GM18868 (cell line): ENCODE results near the gene PPME1.

Experiments
- ATAC-seq: cut with Tn5 transposase; IDR thresholded peaks from one replicate; pipeline ENCODE4 v1.9.1; 2021; ENCODE audit warnings: mild to moderate bottlenecking, moderate library complexity; ENCODE audit not compliant: unreplicated experiment

The PPME1 gene

GRCh38 chr11:74157169-74157568, 13.9 kb upstream of the PPME1 start:
- no peak for ATAC-seq

- ATAC-seq: no peak
Observed at GRCh38 chr11:74159642-74160041, 11.4 kb upstream of the PPME1 start.

DNA sequence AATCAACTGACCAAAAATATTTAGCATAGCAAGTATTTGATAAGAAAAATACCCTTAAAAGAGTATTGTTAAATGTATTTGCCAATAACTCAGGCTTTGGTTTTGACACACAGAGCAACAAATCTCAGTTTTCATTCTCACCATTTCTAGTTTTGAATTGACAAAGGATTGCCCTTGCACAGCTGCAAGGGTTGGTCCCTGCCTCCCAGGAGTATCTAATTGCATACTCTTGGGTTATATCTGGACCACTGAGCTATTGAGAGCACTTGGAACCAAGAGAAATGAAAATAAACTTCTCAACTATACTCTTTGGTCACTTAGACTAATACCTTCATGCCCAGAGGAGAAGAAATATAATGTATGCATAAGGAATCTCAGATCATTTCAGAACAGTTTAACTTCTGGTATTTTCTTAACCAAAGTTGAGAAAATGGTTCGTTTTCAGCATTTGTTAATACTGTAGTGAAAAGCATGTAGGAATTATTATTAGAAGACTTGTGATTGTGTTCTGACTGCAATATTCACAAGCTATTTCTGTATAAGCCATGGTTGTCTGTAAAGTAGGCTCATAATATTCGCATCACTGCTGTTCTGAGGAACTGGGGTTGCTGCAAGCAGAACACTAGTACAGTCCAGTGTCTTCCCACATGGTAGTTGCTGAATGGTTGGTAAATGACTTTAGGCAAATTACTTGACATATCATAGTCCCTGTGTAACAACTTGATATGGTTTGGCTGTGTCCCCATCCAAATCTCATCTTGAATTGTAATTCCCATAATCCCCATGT, 8.2 kb upstream of the PPME1 start:
- ATAC-seq: peak; percentile 60

DNA sequence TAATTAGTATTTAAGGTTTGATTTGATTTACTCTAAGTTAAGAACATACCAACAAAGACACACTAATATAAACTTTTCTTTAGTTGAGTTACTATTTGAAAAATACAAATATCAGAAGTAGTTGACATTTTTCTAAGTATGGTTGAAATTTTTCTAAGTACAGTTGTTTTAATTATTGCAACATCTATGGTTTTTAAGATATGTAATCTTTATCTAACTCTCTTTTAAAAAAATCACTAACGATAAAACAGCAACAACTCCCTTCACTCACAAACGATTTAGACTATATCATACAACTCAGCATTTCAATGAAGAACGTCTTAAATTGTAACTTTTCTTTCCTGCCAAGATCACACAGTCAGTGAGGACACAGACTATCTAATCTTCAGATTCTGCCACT, 2.3 kb upstream of the PPME1 start:
- no peak for ATAC-seq

GRCh38 chr11:74169738-74170458, 1.2 kb upstream of the PPME1 start:
- no peak for ATAC-seq

DNA sequence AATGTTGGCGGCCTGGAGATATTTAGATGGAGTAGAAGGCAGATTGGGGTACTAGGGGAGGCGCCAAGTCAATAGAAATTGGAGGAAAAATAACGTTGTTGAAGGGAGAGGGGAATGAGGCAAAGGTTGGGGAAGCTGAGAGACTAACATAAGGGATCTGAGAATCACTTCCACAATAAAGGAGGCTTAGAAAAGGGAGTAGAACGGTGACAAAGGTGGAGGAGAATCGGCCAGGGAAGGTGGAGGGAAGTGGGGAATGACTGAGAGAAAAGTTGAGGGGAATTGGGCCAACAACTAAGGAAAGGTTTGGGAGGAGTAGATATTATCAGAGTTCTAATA, 510 bp downstream of the PPME1 start:
- no peak for ATAC-seq

DNA sequence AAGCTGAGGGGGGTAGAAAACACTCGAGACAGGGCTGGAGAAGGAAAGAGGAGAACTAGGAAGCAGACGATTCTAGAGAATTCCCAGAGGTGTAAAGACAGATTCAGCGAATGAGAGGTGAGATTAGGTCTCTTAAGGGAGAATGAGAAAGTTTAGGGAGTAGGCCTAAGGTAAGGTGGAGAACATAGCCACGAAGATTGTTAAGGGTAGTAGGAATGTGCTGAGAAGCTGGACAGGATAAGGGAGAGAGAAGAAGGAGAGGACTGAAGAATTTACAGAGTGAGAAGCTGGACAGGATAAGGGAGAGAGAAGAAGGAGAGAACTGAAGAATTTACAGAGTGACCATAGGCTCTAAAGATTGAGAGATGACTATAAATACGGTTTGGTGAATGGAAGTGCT, 908 bp downstream of the PPME1 start:
- no peak for ATAC-seq

DNA sequence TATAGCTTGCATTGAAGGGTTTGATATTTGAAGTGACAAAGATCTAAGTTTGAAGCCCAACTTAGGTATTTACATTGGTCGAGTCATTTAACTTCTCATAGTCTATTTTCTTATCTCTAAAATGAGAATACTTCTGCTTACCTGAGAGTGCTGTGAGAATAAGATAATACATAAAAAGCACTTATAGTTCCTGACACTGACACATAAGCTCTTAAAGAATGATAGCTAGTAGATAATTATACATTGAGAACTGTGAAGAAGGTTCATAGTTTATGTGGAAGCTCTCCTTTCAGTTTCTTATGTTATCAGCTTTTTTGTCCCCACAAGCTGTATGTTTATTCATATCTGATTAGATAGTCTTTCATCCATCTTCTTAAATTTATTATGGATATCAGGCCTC, 4.8 kb downstream of the PPME1 start:
- no peak for ATAC-seq

- no peak for ATAC-seq
Observed at GRCh38 chr11:74179234-74180052, 8.4 kb downstream of the PPME1 start.

- no peak for ATAC-seq
Observed at GRCh38 chr11:74182635-74183034, 11.5 kb downstream of the PPME1 start.

GRCh38 chr11:74185285-74185684, 14.2 kb downstream of the PPME1 start:
- ATAC-seq: no peak

DNA sequence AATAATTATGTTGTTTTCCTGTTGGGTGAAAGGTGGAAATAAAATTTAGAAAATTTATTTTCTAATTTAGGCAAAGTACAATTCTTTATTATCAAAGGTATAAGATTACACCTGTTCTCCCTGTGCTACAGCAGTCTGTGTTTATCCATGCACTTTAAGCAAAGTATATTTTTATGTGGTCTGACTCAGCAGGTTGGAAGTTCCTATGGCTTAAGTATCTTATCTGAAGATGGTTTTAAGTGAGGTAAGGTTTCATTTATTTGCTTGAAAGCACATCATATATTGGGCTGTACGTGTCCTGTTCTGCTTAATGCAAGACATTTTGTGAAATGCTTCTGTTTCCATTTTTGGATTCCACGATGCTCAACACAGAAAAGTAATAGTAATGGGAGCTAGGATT, 14.6 kb downstream of the PPME1 start:
- ATAC-seq: no peak

DNA sequence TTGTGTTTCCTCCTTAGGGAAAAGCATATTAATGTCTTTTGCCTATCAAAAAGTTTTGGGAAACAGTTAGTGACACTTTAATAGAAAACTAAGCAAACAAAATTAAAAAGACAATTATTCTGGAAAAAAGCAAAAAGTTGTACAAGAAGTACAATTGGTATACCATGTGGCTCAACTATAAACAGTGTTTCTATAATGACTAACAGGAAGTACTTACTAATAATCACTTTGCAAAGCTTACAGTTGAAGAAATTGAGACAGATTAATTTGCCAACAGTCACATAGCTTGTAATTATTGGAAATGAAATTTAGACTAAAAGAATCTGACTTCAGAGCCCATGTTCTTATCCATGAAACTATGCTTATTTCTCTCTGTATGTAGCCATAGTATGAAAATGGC, 24.7 kb downstream of the PPME1 start:
- no peak for ATAC-seq

- ATAC-seq: no peak
Observed at GRCh38 chr11:74196781-74197486, 25.8 kb downstream of the PPME1 start.

- ATAC-seq: no peak
Observed at GRCh38 chr11:74203966-74204365, 32.9 kb downstream of the PPME1 start.

DNA sequence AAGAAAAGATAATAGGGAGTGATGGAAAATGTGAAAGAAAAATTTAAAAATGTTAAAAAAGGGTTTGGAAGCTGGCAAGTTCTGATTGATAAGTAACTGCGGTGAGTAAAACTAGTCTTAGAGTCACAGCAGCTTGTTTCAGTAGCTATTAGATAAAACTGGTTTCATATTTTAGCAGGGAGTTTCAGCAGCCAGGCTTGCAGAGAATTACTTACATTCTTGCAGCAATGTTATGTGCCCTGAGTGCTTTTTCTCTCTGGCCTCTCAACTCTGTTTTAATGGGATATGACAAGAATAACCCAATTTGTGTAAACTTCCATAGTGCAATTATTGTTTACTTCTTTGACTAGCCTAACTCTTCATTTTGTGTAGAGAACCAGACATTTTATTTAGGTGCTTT, 33.6 kb downstream of the PPME1 start:
- ATAC-seq: no peak

DNA sequence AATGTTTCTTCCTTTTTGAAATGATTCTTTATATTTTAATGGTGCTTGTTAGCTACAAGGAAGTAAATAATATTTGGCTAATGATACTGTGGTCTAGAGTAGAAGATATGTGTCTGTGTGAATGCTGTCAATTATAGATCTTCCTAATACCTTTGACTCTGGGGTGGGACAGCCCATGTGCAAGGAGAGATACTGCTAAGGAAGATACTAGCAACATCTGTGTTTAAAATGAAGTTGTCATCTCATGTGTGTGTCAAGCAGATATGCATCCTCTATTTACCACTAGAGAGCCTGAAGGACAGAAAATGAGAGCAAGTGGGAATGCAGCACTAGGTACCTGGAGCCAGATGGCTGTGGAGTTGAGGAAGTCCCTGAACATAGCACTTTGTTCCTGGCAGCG, 34.1 kb downstream of the PPME1 start:
- ATAC-seq: no peak

- no peak for ATAC-seq
Observed at GRCh38 chr11:74206746-74207145, 35.7 kb downstream of the PPME1 start.

DNA sequence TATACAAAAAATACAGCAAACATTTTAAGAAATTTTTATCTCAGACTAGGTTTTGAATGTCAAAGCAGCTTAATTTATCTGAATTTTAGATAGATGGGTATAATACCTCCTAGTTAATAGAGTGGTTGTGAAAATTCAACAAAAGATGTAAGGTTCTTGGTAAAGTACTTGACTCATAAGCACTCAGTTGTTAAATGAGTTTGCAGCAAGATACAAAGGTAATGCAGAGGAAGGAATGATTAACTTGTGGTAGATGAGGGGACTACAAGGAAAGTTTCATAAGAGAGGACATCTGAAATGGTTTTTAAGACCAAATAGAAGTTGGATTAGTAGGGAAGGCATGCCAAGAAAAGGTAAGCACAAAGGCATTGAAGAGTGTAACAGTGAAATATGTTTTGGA, 37.4 kb downstream of the PPME1 start:
- no peak for ATAC-seq

DNA sequence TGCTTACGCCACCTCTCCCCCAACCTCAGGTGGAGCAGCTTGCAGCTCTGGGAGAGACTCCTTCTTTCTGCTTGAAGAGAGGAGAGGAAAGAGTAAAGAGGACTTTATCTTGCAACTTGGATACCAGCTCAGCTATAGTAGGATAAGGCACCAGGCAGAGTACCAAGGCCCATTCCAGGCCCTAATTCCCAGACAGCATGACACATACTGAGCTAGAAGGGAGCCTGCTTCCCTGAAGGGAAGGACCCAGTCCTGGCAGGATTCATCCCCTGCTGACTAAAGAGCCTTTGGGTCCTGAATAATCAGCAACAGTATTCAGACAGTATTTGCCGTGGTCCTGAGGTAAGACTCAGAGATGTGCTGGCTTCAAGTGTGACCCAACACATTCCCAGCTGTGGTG, 41.4 kb downstream of the PPME1 start:
- ATAC-seq: no peak

- ATAC-seq: no peak
Observed at GRCh38 chr11:74220376-74220775, 49.3 kb downstream of the PPME1 start.
